H9 (cell line): ENCODE measurements around the gene MAGT1. TPM values are rescaled to one million over a fixed set of nuclear protein-coding genes. Genes with fewer than 3 reads are reported as not detected.

Experiments
- DNase-seq: peaks from one replicate; pipeline ENCODE4 v3.0.0-alpha.2; 2017
- H2AFZ ChIP-seq: one replicate; pipeline ENCODE4 v1.6.1; 2013; ENCODE audit warnings: mild to moderate bottlenecking, low read length, control low read depth, moderate library complexity
- H2AK5ac ChIP-seq: 2 replicates; pipeline ENCODE4 v1.6.1; 2013; ENCODE audit warnings: low read length, control low read depth, mixed read lengths; ENCODE audit not compliant: insufficient read length
- H2BK120ac ChIP-seq: one replicate; pipeline ENCODE4 v1.6.1; 2013; ENCODE audit warnings: low read depth, mild to moderate bottlenecking, low read length, control low read depth, inconsistent platforms; ENCODE audit not compliant: poor library complexity, severe bottlenecking
- H2BK12ac ChIP-seq: 2 replicates; pipeline ENCODE4 v1.6.1; 2013; ENCODE audit warnings: low read length, control low read depth, mixed read lengths, low read depth; ENCODE audit not compliant: insufficient read length
- H2BK15ac ChIP-seq: 2 replicates; pipeline ENCODE4 v1.6.1; 2013; ENCODE audit warnings: low read depth, low read length, control low read depth
- H2BK20ac ChIP-seq: one replicate; pipeline ENCODE4 v1.6.1; 2013; ENCODE audit warnings: low read depth, mild to moderate bottlenecking, low read length, control low read depth, inconsistent platforms; ENCODE audit not compliant: poor library complexity, severe bottlenecking
- H2BK5ac ChIP-seq: 2 replicates; pipeline ENCODE4 v1.6.1; 2013; ENCODE audit warnings: low read length, control low read depth, mixed read lengths; ENCODE audit not compliant: insufficient read length
- H3K14ac ChIP-seq: 2 replicates; pipeline ENCODE4 v1.6.1; 2013; ENCODE audit warnings: low read length, control low read depth; ENCODE audit not compliant: insufficient read depth
- H3K18ac ChIP-seq: 2 replicates; pipeline ENCODE4 v1.6.1; 2013; ENCODE audit warnings: low read depth, mild to moderate bottlenecking, mixed read lengths, low read length, control low read depth; ENCODE audit not compliant: insufficient read length
- H3K23ac ChIP-seq: 2 replicates; pipeline ENCODE4 v1.6.1; 2013; ENCODE audit warnings: low read length, control low read depth, mixed read lengths, low read depth; ENCODE audit not compliant: insufficient read length
- H3K23me2 ChIP-seq: 2 replicates; pipeline ENCODE4 v1.6.1; 2013; ENCODE audit warnings: low read depth, mild to moderate bottlenecking, mixed read lengths, low read length, control low read depth; ENCODE audit not compliant: insufficient read length, poor library complexity, severe bottlenecking
- H3K27ac ChIP-seq: 2 replicates; pipeline ENCODE4 v1.5.1; 2013; ENCODE audit warnings: low read length, control low read depth, mixed read lengths, low read depth; ENCODE audit not compliant: insufficient read length
- H3K27me3 ChIP-seq: 2 replicates; pipeline ENCODE4 v1.6.1; 2013; ENCODE audit warnings: low read length, control low read depth, inconsistent platforms; ENCODE audit not compliant: insufficient read depth
- H3K4ac ChIP-seq: 2 replicates; pipeline ENCODE4 v1.6.1; 2013; ENCODE audit warnings: low read depth, mild to moderate bottlenecking, control low read depth, inconsistent platforms, low read length, moderate library complexity
- H3K4me1 ChIP-seq: 2 replicates; pipeline ENCODE4 v1.6.1; 2013; ENCODE audit warnings: low read length, control low read depth, inconsistent platforms; ENCODE audit not compliant: insufficient read depth
- H3K4me2 ChIP-seq: 2 replicates; pipeline ENCODE4 v1.6.1; 2013; ENCODE audit warnings: low read length, control low read depth, mixed read lengths; ENCODE audit not compliant: insufficient read length, insufficient read depth
- H3K56ac ChIP-seq: 2 replicates; pipeline ENCODE4 v1.6.1; 2013; ENCODE audit warnings: low read depth, mild to moderate bottlenecking, mixed read lengths, low read length, control low read depth; ENCODE audit not compliant: insufficient read length
- H3K79me1 ChIP-seq: 2 replicates; pipeline ENCODE4 v1.6.1; 2013; ENCODE audit warnings: low read depth, mild to moderate bottlenecking, moderate library complexity, low read length, control low read depth, inconsistent platforms; ENCODE audit not compliant: insufficient read depth, poor library complexity, severe bottlenecking
- H3K79me2 ChIP-seq: 2 replicates; pipeline ENCODE4 v1.6.1; 2013; ENCODE audit warnings: low read length, control low read depth, inconsistent platforms; ENCODE audit not compliant: insufficient read depth
- H3K9ac ChIP-seq: 2 replicates; pipeline ENCODE4 v1.6.1; 2013; ENCODE audit warnings: low read length, control low read depth, mixed read lengths; ENCODE audit not compliant: insufficient read length; ENCODE audit errors: extremely low read depth
- H3K9me3 ChIP-seq: one replicate; pipeline ENCODE4 v1.6.1; 2013; ENCODE audit warnings: low read depth, low read length, inconsistent platforms; ENCODE audit not compliant: control insufficient read depth
- H3T11ph ChIP-seq: one replicate; pipeline ENCODE4 v1.6.1; 2013; ENCODE audit warnings: mild to moderate bottlenecking, low read length, control low read depth, inconsistent platforms
- H4K20me1 ChIP-seq: one replicate; pipeline ENCODE4 v1.6.1; 2013; ENCODE audit not compliant: control insufficient read depth, insufficient read length, insufficient read depth
- H4K5ac ChIP-seq: 2 replicates; pipeline ENCODE4 v1.6.1; 2013; ENCODE audit warnings: low read depth, mild to moderate bottlenecking, mixed read lengths, low read length, control low read depth; ENCODE audit not compliant: insufficient read length
- H4K8ac ChIP-seq: replicated peaks from 2 replicates; pipeline ENCODE4 v1.6.1; 2013; ENCODE audit warnings: low read length, control low read depth, mixed read lengths, low read depth; ENCODE audit not compliant: insufficient read length
- H4K91ac ChIP-seq: 2 replicates; pipeline ENCODE4 v1.6.1; 2013; ENCODE audit warnings: low read depth, mild to moderate bottlenecking, moderate library complexity, mixed read lengths, low read length, control low read depth; ENCODE audit not compliant: insufficient read length
- H3K27ac Mint-ChIP-seq, 3 experiments: 2 replicates in 2 of 3; 3 replicates in 1 of 3; pipeline ENCODE4 v1.8.0; 2020 to 2021; ENCODE audit warnings: mixed read lengths in 3 of 3, mild to moderate bottlenecking in 1 of 3, moderate library complexity in 1 of 3
- H3K27me3 Mint-ChIP-seq: 2 replicates; pipeline ENCODE4 v1.8.0; 2021; ENCODE audit warnings: low read depth, mild to moderate bottlenecking, moderate library complexity, mixed read lengths
- H3K36me3 Mint-ChIP-seq, 3 experiments: 2 replicates in 2 of 3; 3 replicates in 1 of 3; pipeline ENCODE4 v1.8.0; 2020 to 2021; ENCODE audit warnings: low read depth in 3 of 3, mixed read lengths in 3 of 3; ENCODE audit not compliant: insufficient read depth in 1 of 3
- H3K4me1 Mint-ChIP-seq, 2 experiments: 2 replicates each; pipeline ENCODE4 v1.8.0; 2020; ENCODE audit warnings: mixed read lengths in 2 of 2
- H3K4me3 Mint-ChIP-seq, 2 experiments: 2 replicates in 1 of 2; 3 replicates in 1 of 2; pipeline ENCODE4 v1.8.0; 2020 to 2021; ENCODE audit warnings: mild to moderate bottlenecking in 2 of 2, mixed read lengths in 2 of 2, moderate library complexity in 1 of 2
- H3K9me3 Mint-ChIP-seq, 2 experiments: 2 replicates in 1 of 2; 3 replicates in 1 of 2; pipeline ENCODE4 v1.8.0; 2020; ENCODE audit warnings: mild to moderate bottlenecking in 2 of 2, mixed read lengths in 2 of 2, moderate library complexity in 1 of 2
- WGBS: extraction: QIAGEN DNeasy Blood & Tissue Kit; methylation state at CpG from one replicate; pipeline ENCODE4 v1.1.7; 2013; ENCODE audit warnings: missing lambda C conversion rate, low lambda C conversion rate, mixed read lengths; ENCODE audit not compliant: insufficient read length; ENCODE audit errors: extremely low coverage; 5-methylcytosine and 5-hydroxymethylcytosine counted together
- total RNA-seq: library from RNA; stranded (reverse); gene quantifications from 2 replicates; pipeline ENCODE4 v1.2.1, GENCODE V29; 2021
- TF ChIP-seq, protein P1 (sequence below): fragments of 200-600 bp; sonication (generic); conservative IDR thresholded peaks from 3 replicates; pipeline ENCODE4 v1.8.0; 2021; ENCODE audit warnings: antibody characterized with exemption, mild to moderate bottlenecking

The MAGT1 gene
- total RNA-seq, 1 experiment from 2014 or later, result 42.8 TPM

DNA sequence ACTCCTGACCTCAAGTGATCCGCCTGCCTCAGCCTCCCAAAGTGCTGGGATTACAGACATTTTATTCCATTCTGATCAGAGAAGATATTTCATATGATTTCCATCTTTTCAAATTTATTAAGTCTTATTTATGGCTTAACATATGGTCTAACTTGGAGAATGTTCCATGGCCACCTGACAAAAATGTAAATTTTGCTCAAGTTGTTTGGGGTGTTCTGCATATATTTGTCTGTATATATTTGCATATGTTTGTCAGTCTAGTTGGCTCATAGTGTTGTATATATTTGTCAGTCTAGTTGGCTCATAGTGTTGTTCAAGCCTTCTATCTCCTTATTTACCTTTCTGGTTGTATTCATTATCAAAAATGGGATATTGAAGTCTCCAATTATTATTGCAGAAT, 93.0 kb downstream of the MAGT1 start:
- Histone ChIP-seq H3K4me1 (no peaks in the 10 kb centered on the region), H4K5ac (no peak overlapping the region), H2BK20ac (no peak overlapping the region), H3K9me3 (no peaks in the 10 kb centered on the region), H2BK15ac (no peak overlapping the region), H3K18ac (no peak overlapping the region), H4K91ac (no peak overlapping the region), H3K79me1 (no peaks in the 10 kb centered on the region), H4K20me1 (no peaks in the 10 kb centered on the region), H2AK5ac (no peak overlapping the region), H3K9ac (no peak overlapping the region), H3K14ac (no peak overlapping the region), H2BK12ac (no peak overlapping the region), H3K27me3 (no peaks in the 10 kb centered on the region), H4K8ac (no peak overlapping the region), H3T11ph (no peak overlapping the region), H3K56ac (no peak overlapping the region), H3K23ac (no peak overlapping the region), H2AFZ (no peak overlapping the region), H2BK5ac (no peak overlapping the region), H3K23me2 (no peaks in the 10 kb centered on the region), H2BK120ac (no peak overlapping the region), H3K4me2 (no peak overlapping the region), H3K4ac (no peak overlapping the region), H3K79me2 (no peaks in the 10 kb centered on the region), H3K27ac (no peak overlapping the region)
- Mint-ChIP-seq H3K4me1 (no peaks in the 10 kb centered on the region), H3K9me3 (peaks cover 50 to 71% of the 10 kb centered on the region in 2 experiments), H3K4me3 (no peak overlapping the region), H3K27ac (no peak overlapping the region), H3K27me3 (no peaks in the 10 kb centered on the region), H3K36me3 (no peaks in the 10 kb centered on the region; a peak in 1 of 7 replicates)
- TF ChIP-seq, protein P1, sequence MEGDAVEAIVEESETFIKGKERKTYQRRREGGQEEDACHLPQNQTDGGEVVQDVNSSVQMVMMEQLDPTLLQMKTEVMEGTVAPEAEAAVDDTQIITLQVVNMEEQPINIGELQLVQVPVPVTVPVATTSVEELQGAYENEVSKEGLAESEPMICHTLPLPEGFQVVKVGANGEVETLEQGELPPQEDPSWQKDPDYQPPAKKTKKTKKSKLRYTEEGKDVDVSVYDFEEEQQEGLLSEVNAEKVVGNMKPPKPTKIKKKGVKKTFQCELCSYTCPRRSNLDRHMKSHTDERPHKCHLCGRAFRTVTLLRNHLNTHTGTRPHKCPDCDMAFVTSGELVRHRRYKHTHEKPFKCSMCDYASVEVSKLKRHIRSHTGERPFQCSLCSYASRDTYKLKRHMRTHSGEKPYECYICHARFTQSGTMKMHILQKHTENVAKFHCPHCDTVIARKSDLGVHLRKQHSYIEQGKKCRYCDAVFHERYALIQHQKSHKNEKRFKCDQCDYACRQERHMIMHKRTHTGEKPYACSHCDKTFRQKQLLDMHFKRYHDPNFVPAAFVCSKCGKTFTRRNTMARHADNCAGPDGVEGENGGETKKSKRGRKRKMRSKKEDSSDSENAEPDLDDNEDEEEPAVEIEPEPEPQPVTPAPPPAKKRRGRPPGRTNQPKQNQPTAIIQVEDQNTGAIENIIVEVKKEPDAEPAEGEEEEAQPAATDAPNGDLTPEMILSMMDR, result no peak
- no CpG with 5 or more reads among the region's 1 CpG for WGBS
- DNase-seq, result no peak
